Neural progenitor cell (in vitro differentiated cells): Measurements from ENCODE around the gene RABGGTB. TPM values are rescaled to one million over a fixed set of nuclear protein-coding genes. Genes with fewer than 3 reads are reported as not detected.

Experiments used
- DNase-seq: peaks from one replicate; pipeline ENCODE4 v3.0.0-alpha.2; 2016; ENCODE audit warnings: low spot score
- H2AFZ ChIP-seq: fragments of 200-600 bp; sonication (generic); replicated peaks from 2 replicates; pipeline ENCODE4 v1.6.1; 2016; ENCODE audit warnings: antibody characterized with exemption
- H3F3A ChIP-seq: fragments of 200-600 bp; sonication (generic); 2 replicates; pipeline ENCODE4 v1.6.1; 2016; ENCODE audit warnings: antibody characterized with exemption, low read depth
- H3K27ac ChIP-seq: fragments of 200-600 bp; sonication (generic); 2 replicates; pipeline ENCODE4 v1.5.1; 2016; ENCODE audit warnings: mild to moderate bottlenecking
- H3K27me3 ChIP-seq: fragments of 200-600 bp; sonication (generic); 2 replicates; pipeline ENCODE4 v1.6.1; 2016; ENCODE audit warnings: mild to moderate bottlenecking, moderate library complexity
- H3K36me3 ChIP-seq: fragments of 200-600 bp; sonication (generic); 2 replicates; pipeline ENCODE4 v1.5.1; 2016
- H3K4me1 ChIP-seq: fragments of 200-600 bp; sonication (generic); 2 replicates; pipeline ENCODE4 v1.6.1; 2016; ENCODE audit warnings: mixed run types
- H3K4me2 ChIP-seq: fragments of 200-600 bp; sonication (generic); 2 replicates; pipeline ENCODE4 v1.6.1; 2016
- H3K4me3 ChIP-seq: fragments of 200-600 bp; sonication (generic); 2 replicates; pipeline ENCODE4 v1.5.1; 2016
- H3K79me2 ChIP-seq: fragments of 200-600 bp; sonication (generic); 2 replicates; pipeline ENCODE4 v1.6.1; 2016; ENCODE audit warnings: low read depth
- H3K9ac ChIP-seq: fragments of 200-600 bp; sonication (generic); 2 replicates; pipeline ENCODE4 v1.6.1; 2016
- H3K9me3 ChIP-seq: fragments of 200-600 bp; sonication (generic); 2 replicates; pipeline ENCODE4 v1.5.1; 2016; ENCODE audit warnings: low read depth
- H4K20me1 ChIP-seq: fragments of 200-600 bp; sonication (generic); 2 replicates; pipeline ENCODE4 v1.6.1; 2016; ENCODE audit warnings: low read depth
- H3K27ac Mint-ChIP-seq: 3 replicates; pipeline ENCODE4 v1.8.0; 2021; ENCODE audit warnings: mixed read lengths
- H3K27me3 Mint-ChIP-seq: 2 replicates; pipeline ENCODE4 v1.8.0; 2022; ENCODE audit warnings: low read depth, mild to moderate bottlenecking, inconsistent platforms, moderate library complexity, mixed read lengths; ENCODE audit not compliant: insufficient read depth
- H3K36me3 Mint-ChIP-seq: 3 replicates; pipeline ENCODE4 v1.8.0; 2021; ENCODE audit warnings: mixed read lengths
- H3K4me1 Mint-ChIP-seq: 3 replicates; pipeline ENCODE4 v1.8.0; 2021; ENCODE audit warnings: mixed read lengths
- H3K4me3 Mint-ChIP-seq: 3 replicates; pipeline ENCODE4 v1.8.0; 2021; ENCODE audit warnings: mild to moderate bottlenecking, moderate library complexity, mixed read lengths
- H3K9me3 Mint-ChIP-seq: 3 replicates; pipeline ENCODE4 v1.8.0; 2020; ENCODE audit warnings: mixed read lengths
- CTCF ChIP-seq: fragments of 200-600 bp; sonication (generic); IDR thresholded peaks from 2 replicates; pipeline ENCODE4 v1.5.1; 2017; ENCODE audit warnings: antibody characterized with exemption, mild to moderate bottlenecking
- EZH2 ChIP-seq: fragments of 200-600 bp; sonication (generic); IDR thresholded peaks from 2 replicates; pipeline ENCODE4 v1.6.1; 2017; ENCODE audit warnings: antibody characterized with exemption, mild to moderate bottlenecking, moderate library complexity
- EZH2phosphoT487 ChIP-seq: fragments of 200-600 bp; sonication (generic); IDR thresholded peaks from 2 replicates; pipeline ENCODE4 v1.6.1; 2017; ENCODE audit warnings: antibody characterized with exemption
- total RNA-seq: library from RNA; depleted of rRNA; stranded (reverse); fragments of >200 nt; gene quantifications from 2 replicates; pipeline ENCODE4 v1.2.3, GENCODE V29; 2015; ENCODE audit warnings: low replicate concordance

Gene RABGGTB
- total RNA-seq, 1 donor from 2014 or later: 132 TPM

GRCh38 chr1:75764057-75764655 lies 21.9 kb upstream of the RABGGTB start:
- Histone ChIP-seq H2AFZ (no peak overlapping the region), H3K79me2 (no peaks in the 10 kb centered on the region), H3K4me3 (no peak overlapping the region), H3K27ac (no peak overlapping the region), H4K20me1 (no peaks in the 10 kb centered on the region), H3K4me1 (no peaks in the 10 kb centered on the region), H3K9ac (no peak overlapping the region), H3K4me2 (no peak overlapping the region), H3F3A (no peaks in the 10 kb centered on the region), H3K27me3 (no peaks in the 10 kb centered on the region), H3K36me3 (peaks cover 15% of the 10 kb centered on the region), H3K9me3 (no peaks in the 10 kb centered on the region)
- TF ChIP-seq EZH2phosphoT487: no peak
- no peak for TF ChIP-seq CTCF
- TF ChIP-seq EZH2: no peak
- Mint-ChIP-seq H3K4me1 (no peaks in the 10 kb centered on the region), H3K27ac (no peak overlapping the region), H3K36me3 (peaks cover 9% of the 10 kb centered on the region), H3K4me3 (no peak overlapping the region), H3K9me3 (no peaks in the 10 kb centered on the region), H3K27me3 (no peaks in the 10 kb centered on the region)
- DNase-seq: no peak

- H3K9ac ChIP-seq: no peak overlapping the region
- Mint-ChIP-seq H3K27ac (no peak overlapping the region), H3K4me3 (no peak overlapping the region), H3K27me3 (no peaks in the 10 kb centered on the region), H3K4me1 (no peaks in the 10 kb centered on the region), H3K9me3 (no peaks in the 10 kb centered on the region), H3K36me3 (peaks cover 2% of the 10 kb centered on the region)
- no peaks in the 10 kb centered on the region for H3K4me1 ChIP-seq
- no peaks in the 10 kb centered on the region for H4K20me1 ChIP-seq
- no peak overlapping the region for H2AFZ ChIP-seq
- no peak for DNase-seq
- H3K79me2 ChIP-seq: no peaks in the 10 kb centered on the region
- no peak overlapping the region for H3K27ac ChIP-seq
- no peaks in the 10 kb centered on the region for H3F3A ChIP-seq
- no peaks in the 10 kb centered on the region for H3K27me3 ChIP-seq
- no peak for TF ChIP-seq EZH2phosphoT487
- no peak for TF ChIP-seq EZH2
- no peak for TF ChIP-seq CTCF
- peaks cover 15% of the 10 kb centered on the region for H3K36me3 ChIP-seq
- no peak overlapping the region for H3K4me2 ChIP-seq
- H3K4me3 ChIP-seq: no peak overlapping the region
- H3K9me3 ChIP-seq: no peaks in the 10 kb centered on the region
Measured at GRCh38 chr1:75765697-75766355, 20.2 kb upstream of the RABGGTB start.

GRCh38 chr1:75768016-75768415 lies 18.0 kb upstream of the RABGGTB start:
- Mint-ChIP-seq H3K36me3 (peaks cover 2% of the 10 kb centered on the region), H3K4me1 (no peaks in the 10 kb centered on the region), H3K27me3 (no peaks in the 10 kb centered on the region), H3K4me3 (no peak overlapping the region), H3K27ac (no peak overlapping the region), H3K9me3 (no peaks in the 10 kb centered on the region)
- H2AFZ ChIP-seq: no peak overlapping the region
- H3K27ac ChIP-seq: no peak overlapping the region
- no peaks in the 10 kb centered on the region for H3K36me3 ChIP-seq
- DNase-seq: no peak
- H3K4me1 ChIP-seq: no peaks in the 10 kb centered on the region
- H3K9ac ChIP-seq: no peak overlapping the region
- H4K20me1 ChIP-seq: no peaks in the 10 kb centered on the region
- no peaks in the 10 kb centered on the region for H3K27me3 ChIP-seq
- H3K4me2 ChIP-seq: no peak overlapping the region
- H3K4me3 ChIP-seq: no peak overlapping the region
- H3K79me2 ChIP-seq: no peaks in the 10 kb centered on the region
- TF ChIP-seq CTCF (no peak), EZH2phosphoT487 (no peak), EZH2 (no peak)
- no peaks in the 10 kb centered on the region for H3K9me3 ChIP-seq
- H3F3A ChIP-seq: no peaks in the 10 kb centered on the region
